ENCODE measurements around the gene CBL. TPM values are rescaled to one million over a fixed set of nuclear protein-coding genes. Genes with fewer than 3 reads are reported as not detected.

CBL gene
- total RNA-seq, 2 experiments from 2014 or later = 45.1 to 45.2 TPM

DNA sequence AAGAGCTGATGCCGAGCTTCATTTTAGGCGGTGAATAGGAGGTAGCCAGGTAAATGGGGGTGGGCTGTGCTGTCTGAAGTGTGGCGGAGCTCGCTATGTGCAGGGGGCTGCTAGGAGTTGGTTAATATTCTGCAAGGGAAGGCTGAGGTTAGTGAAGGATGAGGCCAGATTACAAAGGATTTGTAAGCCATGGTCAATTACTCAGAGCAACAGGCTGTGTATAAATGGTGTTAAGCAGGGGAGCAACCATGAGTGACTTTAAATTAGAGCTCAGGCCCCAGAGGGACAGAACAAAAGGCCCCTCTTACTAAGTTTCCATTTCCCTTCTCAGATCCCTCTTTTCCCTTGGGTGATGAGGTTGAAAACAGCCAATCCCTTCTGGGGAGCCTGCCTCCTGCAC, 118.0 kb downstream of the CBL start:
- no peak for DNase-seq
- POLR2A ChIA-PET = interaction anchor here (1.0 to 1.4 kb wide), 2 partner anchors 10 to 17 kb away, joined by 3 read pairs; partner anchors contain the start of genes C1QTNF5 and RNF26
- Mint-ChIP-seq H3K4me3 (no peak overlapping the region), H3K27me3 (peaks cover 9% of the 10 kb centered on the region), H3K36me3 (no peaks in the 10 kb centered on the region), H3K4me1 (peaks cover 16% of the 10 kb centered on the region), H3K27ac (no peak overlapping the region), H3K9me3 (no peaks in the 10 kb centered on the region)
- ATAC-seq (ENCODE audit: low read depth) = no peak

DNA sequence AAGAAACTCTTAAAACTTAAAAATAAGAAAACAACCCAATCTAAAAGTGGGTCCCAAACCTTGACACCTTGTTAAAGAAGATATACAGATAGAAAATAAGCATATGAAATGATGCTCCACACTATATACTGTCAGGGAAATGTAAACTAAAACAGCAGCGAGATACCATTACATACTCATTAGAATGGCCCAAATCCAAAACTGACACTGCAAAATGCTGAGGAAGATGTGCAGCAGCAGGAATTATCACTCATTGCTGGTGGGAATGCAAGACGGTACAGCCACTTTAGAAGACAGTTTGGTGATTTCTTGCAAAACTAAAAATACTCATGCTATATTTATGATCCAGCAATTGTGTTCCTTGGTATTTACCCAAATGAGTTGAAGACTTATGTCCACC, 123.2 kb downstream of the CBL start:
- POLR2A ChIA-PET = no interaction called here
- peaks cover 20% of the 10 kb centered on the region for H3K27me3 Mint-ChIP-seq
- no peaks in the 10 kb centered on the region for H3K9me3 Mint-ChIP-seq
- peaks cover 11% of the 10 kb centered on the region for H3K4me1 Mint-ChIP-seq
- H3K27ac Mint-ChIP-seq = no peak overlapping the region
- DNase-seq (no peak), ATAC-seq (ENCODE audit: low read depth) (no peak)
- H3K4me3 Mint-ChIP-seq = no peak overlapping the region
- H3K36me3 Mint-ChIP-seq = no peaks in the 10 kb centered on the region

DNA sequence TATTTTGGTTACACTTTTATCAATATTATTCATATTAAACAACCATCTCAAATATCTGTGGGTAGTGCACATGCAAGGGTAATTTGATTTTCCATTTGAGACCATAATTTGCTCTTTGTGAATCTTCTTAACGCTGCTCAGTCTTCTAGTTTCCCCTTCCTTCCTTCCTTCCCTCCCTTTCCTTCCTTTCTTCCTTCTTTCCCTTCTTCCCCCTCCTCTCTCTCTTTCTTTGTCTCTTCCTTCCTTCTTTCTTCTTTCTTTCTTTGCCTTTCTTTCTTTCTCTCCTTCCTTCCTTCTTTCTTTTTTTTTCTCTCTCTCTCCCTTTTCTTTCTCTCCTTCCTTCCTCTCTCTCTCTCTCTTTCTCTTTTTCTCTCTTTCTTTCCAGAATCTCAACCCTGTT, 124.1 kb downstream of the CBL start:
- POLR2A ChIA-PET = interaction anchor here (1.1 kb wide), 1 partner anchor 272 kb away, joined by 4 read pairs; no protein-coding TSS in a partner anchor
- no peak overlapping the region for H3K4me3 Mint-ChIP-seq
- no peaks in the 10 kb centered on the region for H3K9me3 Mint-ChIP-seq
- H3K27ac Mint-ChIP-seq = no peak overlapping the region
- peaks cover 15% of the 10 kb centered on the region for H3K4me1 Mint-ChIP-seq
- peaks cover 20% of the 10 kb centered on the region for H3K27me3 Mint-ChIP-seq
- ATAC-seq (ENCODE audit: low read depth) (no peak), DNase-seq (no peak)
- no peaks in the 10 kb centered on the region for H3K36me3 Mint-ChIP-seq

DNA sequence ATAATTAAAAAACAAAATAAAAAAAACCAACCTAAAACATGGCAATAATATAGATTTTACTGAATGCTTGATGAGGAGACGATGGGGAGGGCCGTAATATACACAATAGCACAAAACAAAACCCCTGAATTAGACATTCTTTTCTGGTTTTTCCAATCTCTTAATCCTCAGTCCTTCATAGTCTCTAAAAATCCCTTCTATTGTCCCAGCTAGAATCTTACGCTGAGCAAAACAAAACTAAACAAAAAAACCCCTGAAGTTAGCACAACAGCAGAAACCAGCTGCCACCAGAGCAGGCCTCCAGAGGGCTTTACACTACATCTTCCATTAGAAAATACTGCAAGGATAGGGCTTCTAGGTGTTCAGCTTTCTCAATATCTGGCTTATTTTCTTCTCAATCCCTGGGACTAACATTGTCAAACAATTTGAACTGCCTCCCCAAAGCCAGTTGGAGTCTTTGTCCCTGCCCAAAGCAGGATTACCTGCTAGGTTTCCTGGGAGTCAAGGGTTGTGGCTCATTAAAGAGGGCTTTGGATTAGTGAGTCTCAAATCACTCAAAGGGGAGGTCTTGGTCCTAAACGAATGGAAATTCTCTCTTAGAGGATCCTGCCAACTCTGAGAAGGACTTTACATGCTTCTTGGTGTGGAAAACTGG, 126.1 kb downstream of the CBL start:
- H3K4me3 Mint-ChIP-seq = no peak overlapping the region
- H3K4me1 Mint-ChIP-seq = peaks cover 20% of the 10 kb centered on the region
- POLR2A ChIA-PET = interaction anchor here (2.0 kb wide), 1 partner anchor 126 kb away, joined by 8 read pairs; the partner anchor contains the start of gene CBL
- peaks cover 6% of the 10 kb centered on the region for H3K36me3 Mint-ChIP-seq
- H3K27ac Mint-ChIP-seq = peak overlapping the region; percentile 71
- ATAC-seq (ENCODE audit: low read depth) (no peak), DNase-seq (no peak)
- peaks cover 20% of the 10 kb centered on the region for H3K27me3 Mint-ChIP-seq
- H3K9me3 Mint-ChIP-seq = no peaks in the 10 kb centered on the region

DNA sequence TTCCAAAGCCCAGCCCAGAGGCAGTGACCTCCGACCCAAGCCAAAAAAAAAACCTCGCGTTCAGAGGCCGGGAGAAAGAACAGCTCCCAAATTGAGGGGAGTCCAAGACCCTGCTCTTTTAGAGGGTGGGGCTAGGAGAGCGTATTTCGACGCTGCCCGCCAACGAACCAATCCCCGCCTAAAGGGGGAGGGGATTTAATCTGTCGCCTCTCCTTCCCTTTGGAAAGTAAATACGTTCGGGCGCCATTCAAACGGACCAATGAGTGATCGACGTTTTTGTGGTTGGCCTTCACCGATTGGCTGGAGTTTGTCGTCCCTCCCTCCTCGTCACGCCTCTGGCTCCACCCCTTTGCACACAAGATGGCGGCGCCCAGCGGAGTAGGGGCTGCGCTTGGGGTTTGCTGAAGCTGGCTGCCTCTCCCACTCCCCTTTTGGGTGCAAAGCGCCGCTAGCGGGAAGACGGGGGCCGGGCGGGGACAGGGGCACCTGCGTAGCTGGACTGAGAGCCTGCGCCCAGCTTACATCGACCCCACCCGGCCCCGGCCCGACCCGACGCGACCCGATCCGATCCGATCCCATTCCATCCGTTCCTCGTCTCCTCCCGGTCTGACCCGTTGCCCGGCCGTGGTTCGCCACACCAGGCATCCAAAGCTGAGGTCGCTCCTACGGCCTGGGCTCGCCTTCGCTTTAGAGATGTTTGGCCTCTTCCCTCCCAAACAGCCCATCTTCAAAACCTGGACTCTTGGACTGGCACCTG, 128.2 kb downstream of the CBL start, which contains the start of gene RNF26:
RNF26 (plus strand) TSS at position 354 of the 757 bp plus-strand sequence. CDS start 596 bp downstream, outside the sequence.
- Mint-ChIP-seq H3K27me3 (peaks cover 24% of the 10 kb centered on the region), H3K9me3 (no peaks in the 10 kb centered on the region), H3K4me3 (peak within 1 kb of the TSS; percentile 98), H3K36me3 (peaks cover 9% of the 10 kb centered on the region), H3K27ac (peak within 1 kb of the TSS; percentile 99), H3K4me1 (peaks cover 26% of the 10 kb centered on the region)
- POLR2A ChIA-PET = interaction anchor here (0.7 to 2.0 kb wide), 11 partner anchors 9 to 316 kb away, joined by 3 to 13 read pairs (median 3); partner anchors contain the start of genes CBL, DPAGT1, TRAPPC4 and VPS11
- peak; percentile 93 for ATAC-seq (ENCODE audit: low read depth)
- peak; percentile 91 for DNase-seq

DNA sequence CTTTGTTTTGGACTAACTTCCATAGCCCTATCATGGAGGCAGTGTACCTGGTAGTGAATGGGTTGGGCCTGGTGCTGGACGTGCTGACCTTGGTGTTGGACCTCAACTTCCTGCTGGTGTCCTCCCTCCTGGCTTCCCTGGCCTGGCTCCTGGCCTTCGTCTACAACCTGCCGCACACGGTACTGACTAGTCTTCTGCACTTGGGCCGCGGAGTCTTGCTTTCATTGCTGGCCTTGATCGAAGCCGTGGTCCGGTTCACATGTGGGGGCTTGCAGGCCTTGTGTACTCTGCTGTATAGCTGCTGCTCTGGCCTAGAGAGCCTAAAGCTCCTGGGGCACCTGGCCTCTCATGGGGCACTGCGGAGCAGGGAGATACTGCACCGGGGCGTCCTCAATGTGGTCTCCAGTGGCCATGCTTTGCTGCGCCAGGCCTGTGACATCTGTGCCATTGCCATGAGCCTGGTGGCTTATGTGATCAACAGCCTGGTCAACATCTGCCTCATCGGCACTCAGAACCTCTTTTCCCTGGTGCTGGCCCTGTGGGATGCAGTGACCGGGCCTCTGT, 129.0 kb downstream of the CBL start:
- POLR2A ChIA-PET = interaction anchor here (1.0 to 1.8 kb wide), 3 partner anchors 13 to 316 kb away, joined by 3 to 13 read pairs (median 3); partner anchors contain the start of genes DPAGT1 and TRAPPC4

DNA sequence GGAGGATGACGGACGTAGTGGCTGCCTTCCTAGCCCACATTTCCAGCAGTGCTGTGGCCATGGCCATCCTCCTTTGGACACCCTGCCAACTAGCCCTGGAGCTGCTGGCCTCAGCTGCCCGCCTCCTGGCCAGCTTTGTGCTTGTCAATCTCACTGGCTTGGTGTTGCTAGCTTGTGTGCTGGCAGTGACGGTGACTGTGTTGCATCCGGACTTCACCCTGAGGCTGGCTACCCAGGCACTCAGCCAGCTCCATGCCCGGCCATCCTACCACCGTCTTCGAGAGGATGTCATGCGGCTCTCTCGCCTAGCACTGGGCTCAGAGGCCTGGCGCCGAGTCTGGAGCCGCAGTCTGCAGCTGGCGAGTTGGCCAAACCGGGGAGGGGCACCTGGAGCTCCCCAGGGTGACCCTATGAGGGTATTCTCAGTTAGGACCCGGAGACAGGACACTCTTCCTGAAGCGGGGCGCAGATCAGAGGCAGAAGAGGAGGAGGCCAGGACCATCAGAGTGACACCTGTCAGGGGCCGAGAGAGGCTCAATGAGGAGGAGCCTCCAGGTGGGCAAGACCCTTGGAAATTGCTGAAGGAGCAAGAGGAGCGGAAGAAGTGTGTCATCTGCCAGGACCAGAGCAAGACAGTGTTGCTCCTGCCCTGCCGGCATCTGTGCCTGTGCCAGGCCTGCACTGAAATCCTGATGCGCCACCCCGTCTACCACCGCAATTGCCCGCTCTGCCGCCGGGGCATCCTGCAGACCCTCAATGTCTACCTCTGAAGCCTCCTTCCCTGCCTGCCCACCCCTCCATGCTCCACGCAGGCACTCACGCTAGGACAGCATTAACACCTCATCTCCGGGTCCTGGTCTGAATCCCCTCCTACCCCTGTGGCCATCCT, 129.8 kb downstream of the CBL start:
- H3K4me3 Mint-ChIP-seq = peak overlapping the region; percentile 98
- peaks cover 15% of the 10 kb centered on the region for H3K27me3 Mint-ChIP-seq
- ATAC-seq (ENCODE audit: low read depth) (no peak), DNase-seq (no peak)
- H3K4me1 Mint-ChIP-seq = peaks cover 27% of the 10 kb centered on the region
- no peaks in the 10 kb centered on the region for H3K9me3 Mint-ChIP-seq
- peaks cover 9% of the 10 kb centered on the region for H3K36me3 Mint-ChIP-seq
- POLR2A ChIA-PET = no interaction called here
- H3K27ac Mint-ChIP-seq = peak overlapping the region; percentile 99

More for the DNA sequence above, 129.0 kb downstream of the CBL start:
- H3K27me3 Mint-ChIP-seq = peaks cover 19% of the 10 kb centered on the region
- H3K4me3 Mint-ChIP-seq = peak overlapping the region; percentile 98
- H3K9me3 Mint-ChIP-seq = no peaks in the 10 kb centered on the region
- no peak for DNase-seq
- peaks cover 26% of the 10 kb centered on the region for H3K4me1 Mint-ChIP-seq
- peak overlapping the region; percentile 99 for H3K27ac Mint-ChIP-seq
- no peak for ATAC-seq (ENCODE audit: low read depth)
- H3K36me3 Mint-ChIP-seq = peaks cover 9% of the 10 kb centered on the region

DNA sequence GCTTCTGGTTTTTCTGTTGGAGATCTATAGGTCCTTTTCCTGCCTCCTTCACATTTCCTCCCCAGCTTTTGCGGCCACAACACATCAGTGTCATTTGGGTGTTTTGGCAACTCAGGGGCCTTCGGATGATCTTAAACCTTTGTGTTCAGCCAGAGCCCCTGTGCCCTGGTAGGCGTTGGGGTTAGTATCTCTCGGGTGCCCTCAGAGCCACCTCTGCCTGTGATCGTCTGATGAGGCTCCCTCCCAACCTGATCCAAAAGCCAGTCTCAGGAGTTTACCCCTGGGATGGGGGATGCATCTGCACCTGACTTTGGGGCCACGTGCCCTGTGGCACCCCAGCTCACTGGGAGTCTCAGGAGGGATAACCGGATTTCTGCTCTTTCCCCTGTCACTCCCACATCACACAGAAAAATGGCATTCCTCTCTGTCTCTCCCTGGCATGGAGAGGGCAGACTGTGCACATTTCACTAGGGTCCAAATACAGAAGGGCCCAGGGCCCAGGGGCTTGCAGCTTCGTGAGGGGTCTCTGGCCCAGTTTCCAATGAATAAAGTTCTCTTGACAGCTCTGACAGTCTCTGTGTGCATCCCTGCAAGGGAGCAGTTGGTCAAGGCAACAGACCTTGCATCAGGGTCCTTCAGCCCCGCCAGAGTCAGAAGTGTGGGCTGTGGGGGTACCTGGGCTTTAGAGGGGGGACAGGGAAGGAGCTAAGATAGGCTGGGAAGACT, 130.8 kb downstream of the CBL start:
- DNase-seq = no peak
- H3K4me3 Mint-ChIP-seq = peak overlapping the region; percentile 56
- peak overlapping the region; percentile 61 for H3K27ac Mint-ChIP-seq
- peaks cover 32% of the 10 kb centered on the region for H3K4me1 Mint-ChIP-seq
- peaks cover 9% of the 10 kb centered on the region for H3K36me3 Mint-ChIP-seq
- H3K27me3 Mint-ChIP-seq = peaks cover 22% of the 10 kb centered on the region
- no peaks in the 10 kb centered on the region for H3K9me3 Mint-ChIP-seq
- POLR2A ChIA-PET = interaction anchor here (1.9 kb wide), 1 partner anchor 242 kb away, joined by 8 read pairs; a partner anchor contains a TSS
- no peak for ATAC-seq (ENCODE audit: low read depth)

DNA sequence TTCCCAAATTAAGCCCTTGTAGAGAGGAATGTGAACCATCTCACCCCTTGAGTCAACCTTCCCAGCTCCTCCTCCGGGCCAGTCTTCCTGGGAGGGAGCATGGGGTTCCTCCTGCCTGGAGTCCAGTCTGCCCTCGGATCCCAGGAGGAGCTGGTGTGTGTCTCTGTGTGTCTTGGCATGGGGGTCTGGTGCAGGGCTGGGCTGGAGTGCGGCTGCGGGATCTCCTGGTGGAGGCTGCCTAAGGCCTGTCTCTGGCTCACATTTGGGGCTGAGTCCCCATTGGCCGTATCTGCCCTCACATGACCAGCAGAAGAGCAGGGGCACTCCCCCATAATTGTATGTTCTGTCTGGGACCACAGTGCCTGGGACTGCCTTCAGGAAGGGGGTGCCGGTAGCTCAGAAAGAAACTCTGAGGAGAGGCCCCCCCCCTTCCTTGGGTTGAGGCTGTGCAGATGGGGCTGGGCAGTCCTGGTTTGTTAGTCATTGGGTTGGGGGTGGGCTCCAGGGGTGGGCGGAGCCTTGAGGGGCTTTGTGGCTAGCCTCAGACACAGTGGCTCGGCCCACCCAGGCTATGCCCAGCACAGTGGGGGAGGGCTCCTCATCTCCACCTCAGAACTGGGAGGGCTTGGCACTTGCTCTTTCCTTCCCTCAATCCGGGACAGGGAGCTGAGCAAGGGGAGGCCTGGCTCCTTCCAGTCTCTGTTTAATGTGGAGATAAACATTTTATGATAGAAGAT, 131.6 kb downstream of the CBL start:
- DNase-seq (no peak), ATAC-seq (ENCODE audit: low read depth) (no peak)
- Mint-ChIP-seq H3K4me1 (peaks cover 30% of the 10 kb centered on the region), H3K27me3 (peaks cover 28% of the 10 kb centered on the region), H3K9me3 (no peaks in the 10 kb centered on the region), H3K4me3 (no peak overlapping the region), H3K36me3 (peaks cover 9% of the 10 kb centered on the region), H3K27ac (no peak overlapping the region)
- POLR2A ChIA-PET = interaction anchor here (0.5 to 1.9 kb wide), 7 partner anchors 11 to 914 kb away, joined by 3 to 8 read pairs (median 4); a partner anchor contains a TSS

DNA sequence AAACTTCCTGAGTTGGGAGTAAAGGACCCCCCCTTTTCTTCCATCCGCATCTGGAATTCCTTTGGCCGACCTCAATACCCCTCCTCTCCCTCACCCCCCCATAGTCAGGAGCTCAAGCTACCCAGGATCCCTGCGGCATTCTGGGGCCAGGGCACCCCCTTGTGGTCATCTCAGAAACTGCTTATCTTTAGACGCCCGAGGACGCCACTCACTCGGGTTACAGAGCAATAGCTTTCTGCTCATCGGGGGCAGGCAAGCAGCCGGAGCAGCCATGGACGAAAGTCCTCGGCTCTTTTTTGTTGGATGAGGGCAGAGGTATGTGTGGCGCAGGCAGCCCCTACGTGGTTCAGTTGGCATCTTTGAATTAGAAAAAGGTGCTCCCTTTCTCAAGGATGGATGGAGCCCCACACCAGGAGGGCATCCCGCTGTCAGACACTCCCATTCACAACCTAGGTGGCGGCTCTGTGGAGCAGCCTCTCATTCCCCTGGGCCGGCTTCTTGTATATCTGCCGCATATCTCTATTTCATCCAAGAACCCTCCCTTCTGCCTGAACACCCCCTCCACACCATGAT, 132.3 kb downstream of the CBL start:
- Mint-ChIP-seq H3K36me3 (peaks cover 9% of the 10 kb centered on the region), H3K4me3 (no peak overlapping the region), H3K27me3 (peaks cover 31% of the 10 kb centered on the region), H3K9me3 (no peaks in the 10 kb centered on the region), H3K4me1 (peaks cover 24% of the 10 kb centered on the region), H3K27ac (no peak overlapping the region)
- DNase-seq (peak; percentile 73), ATAC-seq (ENCODE audit: low read depth) (peak; percentile 23)
- POLR2A ChIA-PET = interaction anchor here (0.5 to 1.9 kb wide), 8 partner anchors 11 to 915 kb away, joined by 3 to 8 read pairs (median 4); a partner anchor contains a TSS

DNA sequence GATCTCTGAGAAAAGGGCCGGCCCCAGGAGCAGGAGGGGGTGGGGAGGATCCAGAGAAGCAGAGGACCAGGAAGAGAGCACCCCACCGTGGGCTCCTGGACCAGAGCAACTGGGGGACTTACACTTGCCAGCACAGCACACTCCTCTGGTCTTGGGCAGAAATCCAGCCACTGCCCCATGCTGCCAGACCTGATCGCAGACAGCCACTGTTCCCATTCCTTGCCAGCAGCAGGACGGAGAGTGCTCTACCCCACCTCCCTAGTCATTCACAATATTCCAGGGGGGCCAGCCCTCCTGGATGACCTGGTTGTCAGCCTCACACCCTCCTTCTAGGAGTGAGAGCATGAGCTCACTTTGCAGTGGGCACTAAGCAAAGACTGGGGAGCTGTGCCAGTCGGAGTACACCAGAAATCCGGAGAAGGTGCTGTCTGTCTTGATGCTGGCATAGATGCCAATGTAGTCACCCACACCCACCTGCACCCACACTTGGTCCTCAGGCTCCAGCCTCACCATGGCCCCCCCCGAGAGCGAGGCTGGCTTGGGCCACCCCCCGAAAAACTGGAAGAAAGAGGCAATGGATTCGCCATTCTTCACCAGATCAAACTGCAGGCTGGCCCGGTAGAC, 132.9 kb downstream of the CBL start:
- Mint-ChIP-seq H3K4me3 (peak overlapping the region; percentile 45), H3K4me1 (peaks cover 21% of the 10 kb centered on the region), H3K36me3 (peaks cover 9% of the 10 kb centered on the region), H3K9me3 (no peaks in the 10 kb centered on the region), H3K27ac (no peak overlapping the region), H3K27me3 (peaks cover 31% of the 10 kb centered on the region)
- DNase-seq = no peak
- POLR2A ChIA-PET = interaction anchor here (0.5 to 1.9 kb wide), 6 partner anchors 11 to 244 kb away, joined by 3 to 8 read pairs (median 4); a partner anchor contains a TSS
- no peak for ATAC-seq (ENCODE audit: low read depth)

Measured in activated naive CD8-positive, alpha-beta T cell treated with anti-CD3 and anti-CD28 coated beads, Interleukin-2, amount 10 ng/mL, durations not matched to agents 7 days and 5 days (primary cell).